HepG2 (cell line): ENCODE measurements around the gene NUDT1. TPM values are rescaled to one million over a fixed set of nuclear protein-coding genes. Genes with fewer than 3 reads are reported as not detected.
A peak's percentile ranks its signal among the peaks of the same experiment; 100 is the strongest.

ENCODE experiments used
- ATAC-seq: fragments of 200-7000 bp; cut with Tn5 transposase; 3 replicates; pipeline ENCODE4 v1.9.1; 2020; ENCODE audit warnings: mild to moderate bottlenecking, moderate library complexity
- BruUV-seq: library from RNA; stranded (reverse); fragments of 400-500 nt; replicated peaks from 2 replicates; lab custom pipeline; 2021; lab: Mats Ljungman, UMichigan
- CTCF ChIA-PET: fragments of 300-600 bp; formaldehyde crosslinking; extraction: SDS; loops from one replicate; lab custom pipeline; 2021; ENCODE audit warnings: low total read pairs, inconsistent platforms, low intra/inter-chr PET ratio; lab: Yijun Ruan, JAX
- POLR2A ChIA-PET: fragments of 350-600 bp; sonication (Branson Sonifier 250); formaldehyde crosslinking; loops from one replicate; lab custom pipeline; 2020; ENCODE audit warnings: antibody characterized with exemption, inconsistent platforms; lab: Yijun Ruan, JAX
- DNase-seq: peaks from one replicate; pipeline ENCODE4 v3.0.0-alpha.2; 2015; ENCODE audit warnings: low spot score
- FAIRE-seq: peaks from 3 replicates; lab custom pipeline; 2011; peaks lifted over from hg19 to GRCh38; lab: Jason Lieb, UNC
- H2AFZ ChIP-seq: one replicate; pipeline ENCODE4 v1.6.1; 2011; ENCODE audit warnings: low read length, inconsistent platforms
- H3K27ac ChIP-seq: fragments of 300-600 bp; 3 replicates; pipeline ENCODE4 v1.8.0; 2011; ENCODE audit warnings: mixed run types, mild to moderate bottlenecking, mixed read lengths, low read length, inconsistent platforms; ENCODE audit not compliant: insufficient read depth; ENCODE audit errors: extremely low read length
- H3K27me3 ChIP-seq, 2 experiments: fragments of 200-600 bp in 1 of 2; 2 replicates in 1 of 2; 3 replicates in 1 of 2; pipeline versions ENCODE4 v1.6.0 to v1.8.0; 2011; ENCODE audit warnings: low read length in 2 of 2, mild to moderate bottlenecking in 2 of 2, moderate library complexity in 2 of 2, inconsistent platforms in 1 of 2; ENCODE audit not compliant: insufficient read depth in 2 of 2, control insufficient read depth in 1 of 2
- H3K36me3 ChIP-seq, 2 experiments: fragments of 200-600 bp in 1 of 2; replicated peaks in 1 of 2; 2 replicates in 1 of 2; 3 replicates in 1 of 2; pipeline versions ENCODE4 v1.5.1 to v1.8.0; 2011; ENCODE audit warnings: low read length in 2 of 2, inconsistent platforms in 1 of 2; ENCODE audit not compliant: insufficient read depth in 2 of 2, control insufficient read depth in 1 of 2
- H3K4me1 ChIP-seq: 2 replicates; pipeline ENCODE4 v1.5.1; 2012; ENCODE audit warnings: low read length, inconsistent platforms; ENCODE audit not compliant: insufficient read depth
- H3K4me2 ChIP-seq: 2 replicates; pipeline ENCODE4 v1.6.0; 2011; ENCODE audit warnings: low read depth, low read length, inconsistent platforms
- H3K4me3 ChIP-seq, 3 experiments: fragments of 200-600 bp in 1 of 3; sonication (generic), shearing (Covaris generic) in 1 of 3; replicated peaks in 1 of 3; 2 replicates each; pipeline ENCODE4 v1.5.1; 2011 to 2016; ENCODE audit warnings: low read length in 3 of 3, inconsistent platforms in 2 of 3, low read depth in 2 of 3, mild to moderate bottlenecking in 2 of 3, control low read depth in 1 of 3, mixed read lengths in 1 of 3; ENCODE audit not compliant: insufficient read depth in 1 of 3
- H3K79me2 ChIP-seq: one replicate; pipeline ENCODE4 v1.6.1; 2011; ENCODE audit warnings: low read length, inconsistent platforms; ENCODE audit not compliant: insufficient read depth
- H3K9ac ChIP-seq: 2 replicates; pipeline ENCODE4 v1.6.0; 2011; ENCODE audit warnings: mild to moderate bottlenecking, low read depth, low read length, inconsistent platforms; ENCODE audit not compliant: insufficient read depth
- H3K9me3 ChIP-seq: 2 replicates; pipeline ENCODE4 v1.5.1; 2012; ENCODE audit warnings: mild to moderate bottlenecking, low read length
- H4K20me1 ChIP-seq: 2 replicates; pipeline ENCODE4 v1.6.0; 2011; ENCODE audit warnings: inconsistent platforms, mild to moderate bottlenecking, low read length, moderate library complexity; ENCODE audit not compliant: insufficient read depth
- AGO2 ChIP-seq: fragments of 200-400 bp; formaldehyde crosslinking; optimal IDR thresholded peaks from 2 replicates; pipeline ENCODE3; 2017; ENCODE audit warnings: mild to moderate bottlenecking, low read depth, low read length, moderate library complexity
- KMT2A ChIP-seq: sonication (generic); formaldehyde crosslinking; IDR thresholded peaks from 2 replicates; pipeline ENCODE4 v1.4.0; 2020; ENCODE audit warnings: missing genetic modification reagents
- MAFK ChIP-seq, 2 experiments: IDR thresholded peaks in 1 of 2; conservative IDR thresholded peaks in 1 of 2; 2 replicates each; pipeline ENCODE4 v1.6.1; 2011; ENCODE audit warnings: improper control_type of control experiment in 2 of 2, low read length in 2 of 2
- NFIB ChIP-seq: sonication (generic); formaldehyde crosslinking; IDR thresholded peaks from 2 replicates; pipeline ENCODE4 v1.9.0; 2021; ENCODE audit warnings: missing genetic modification reagents, mild to moderate bottlenecking, borderline replicate concordance
- PRMT3 ChIP-seq: sonication (generic); formaldehyde crosslinking; IDR thresholded peaks from 2 replicates; pipeline ENCODE4 v1.8.1; 2022; ENCODE audit warnings: low read depth, mild to moderate bottlenecking, moderate library complexity, missing genetic modification reagents, borderline replicate concordance
- THAP11 ChIP-seq: IDR thresholded peaks from 2 replicates; pipeline ENCODE4 v1.6.1; 2016; ENCODE audit warnings: missing biosample characterization, missing genetic modification reagents
- TMF1 ChIP-seq: sonication (generic); formaldehyde crosslinking; IDR thresholded peaks from 2 replicates; pipeline ENCODE4 v1.8.1; 2022; ENCODE audit warnings: low read depth, missing genetic modification reagents
- YEATS4 ChIP-seq: sonication (generic); formaldehyde crosslinking; IDR thresholded peaks from 2 replicates; pipeline ENCODE4 v1.4.0; 2020; ENCODE audit warnings: missing genetic modification reagents, borderline replicate concordance
- WGBS: methylation state at CpG from one replicate; pipeline ENCODE4 v1.1.6; 2017; ENCODE audit warnings: low lambda C conversion rate; 5-methylcytosine and 5-hydroxymethylcytosine counted together
- in situ Hi-C: cut with HindIII; loops from 2 replicates; pipeline ENCODE4 v1.10.0; 2017; ENCODE audit warnings: low pct_unique_long_range_greater_than_20kb; ENCODE audit not compliant: extremely low pct_ligation_motif_present
- intact Hi-C: fragments of 100-400 bp; cut with micrococcal nuclease; formaldehyde crosslinking; loops from one replicate; pipeline ENCODE4 v1.10.0; 2022; ENCODE audit not compliant: unreplicated experiment
- polyA plus RNA-seq, 8 experiments: library from polyadenylated mRNA; depleted of rRNA in 3 of 8; stranded (reverse) in 7 of 8; unstranded in 1 of 8; fragments of >200 nt; fragmentation: Illumina TruSeq in 4 of 8; extraction: Trizol in 4 of 8; gene quantifications; 2 replicates each; pipeline versions ENCODE4 v1.2.1 to v1.2.3, GENCODE V29; 2011 to 2016; ENCODE audit warnings: low read depth in 4 of 8, missing spikeins in 1 of 8, mixed read lengths in 1 of 8; ENCODE audit not compliant: insufficient read depth in 1 of 8
- total RNA-seq, 5 experiments: library from RNA; depleted of rRNA; stranded (reverse); fragments of >200 nt; fragmentation: Illumina TruSeq; extraction: Trizol; gene quantifications; 2 replicates each; pipeline ENCODE4 v1.2.3, GENCODE V29; 2016; ENCODE audit warnings: low read depth in 1 of 5
- TF ChIP-seq, protein P1 (sequence below): conservative IDR thresholded peaks from 2 replicates; pipeline ENCODE4 v1.6.1; 2018; ENCODE audit warnings: missing genetic modification reagents
- TF ChIP-seq, protein P2 (sequence below): sonication (generic); formaldehyde crosslinking; IDR thresholded peaks from 2 replicates; pipeline ENCODE4 v1.4.0; 2020; ENCODE audit warnings: missing genetic modification reagents, mild to moderate bottlenecking, borderline replicate concordance

NUDT1 gene
- total and polyA plus RNA-seq, 2 of the 13 experiments (the other 11 are each of a cell fraction or from before 2014, with no cell fraction given), result 9.1 to 26.8 TPM

DNA sequence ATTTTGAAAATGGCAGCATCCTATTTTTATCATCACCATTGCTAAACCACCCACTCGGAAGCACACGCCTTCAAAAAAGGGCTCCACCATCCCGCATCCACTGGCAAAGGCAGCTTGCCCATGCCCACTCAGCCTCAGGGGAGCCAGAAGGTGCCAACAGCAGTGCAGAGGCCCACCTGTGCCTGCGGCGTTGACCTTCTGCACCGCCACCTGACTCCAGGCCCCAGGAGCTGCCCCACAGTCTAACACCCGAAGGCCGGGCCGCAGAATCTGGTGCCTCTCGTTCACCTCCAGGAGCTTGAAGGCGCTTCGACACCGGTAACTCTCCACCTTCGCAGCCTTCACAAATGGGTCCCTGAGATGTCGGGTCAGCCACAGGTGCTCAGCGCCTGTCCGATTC is 2.8 kb upstream of the NUDT1 start:
- Histone ChIP-seq H4K20me1 (no peaks in the 10 kb centered on the region), H2AFZ (no peak overlapping the region), H3K27ac (no peak overlapping the region), H3K4me2 (no peak overlapping the region), H3K36me3 (peaks cover 6 to 33% of the 10 kb centered on the region in 2 experiments)
- 100% methylated on average over 17 of the region's 17 CpGs for WGBS
- in situ Hi-C loops, result no loop called here
- FAIRE-seq, result no peak
- TF ChIP-seq MAFK (conservative IDR thresholded peaks at IDR 0.05 in 1 of 2, IDR thresholded peaks at IDR 0.05 in 1 of 2; ENCODE audit: low read length in 2 of 2) (no peak), AGO2 (peak; percentile 38), THAP11 (no peak)
- TF ChIP-seq, all 625 proteins: peak for 1
- no peaks in the 10 kb centered on the region for H3K9me3 ChIP-seq
- POLR2A ChIA-PET, result no interaction called here
- DNase-seq (no peak), ATAC-seq (no peak)
- no peak overlapping the region for H3K4me3 ChIP-seq
- no peaks in the 10 kb centered on the region; a peak in 1 of 5 replicates for H3K27me3 ChIP-seq
- intact Hi-C loops, result no loop called here
- no TSS peak for BruUV-seq
- H3K79me2 ChIP-seq, result peaks cover 22% of the 10 kb centered on the region
- peaks cover 36% of the 10 kb centered on the region for H3K4me1 ChIP-seq
- CTCF ChIA-PET, result no interaction called here
- H3K9ac ChIP-seq, result no peak overlapping the region

DNA sequence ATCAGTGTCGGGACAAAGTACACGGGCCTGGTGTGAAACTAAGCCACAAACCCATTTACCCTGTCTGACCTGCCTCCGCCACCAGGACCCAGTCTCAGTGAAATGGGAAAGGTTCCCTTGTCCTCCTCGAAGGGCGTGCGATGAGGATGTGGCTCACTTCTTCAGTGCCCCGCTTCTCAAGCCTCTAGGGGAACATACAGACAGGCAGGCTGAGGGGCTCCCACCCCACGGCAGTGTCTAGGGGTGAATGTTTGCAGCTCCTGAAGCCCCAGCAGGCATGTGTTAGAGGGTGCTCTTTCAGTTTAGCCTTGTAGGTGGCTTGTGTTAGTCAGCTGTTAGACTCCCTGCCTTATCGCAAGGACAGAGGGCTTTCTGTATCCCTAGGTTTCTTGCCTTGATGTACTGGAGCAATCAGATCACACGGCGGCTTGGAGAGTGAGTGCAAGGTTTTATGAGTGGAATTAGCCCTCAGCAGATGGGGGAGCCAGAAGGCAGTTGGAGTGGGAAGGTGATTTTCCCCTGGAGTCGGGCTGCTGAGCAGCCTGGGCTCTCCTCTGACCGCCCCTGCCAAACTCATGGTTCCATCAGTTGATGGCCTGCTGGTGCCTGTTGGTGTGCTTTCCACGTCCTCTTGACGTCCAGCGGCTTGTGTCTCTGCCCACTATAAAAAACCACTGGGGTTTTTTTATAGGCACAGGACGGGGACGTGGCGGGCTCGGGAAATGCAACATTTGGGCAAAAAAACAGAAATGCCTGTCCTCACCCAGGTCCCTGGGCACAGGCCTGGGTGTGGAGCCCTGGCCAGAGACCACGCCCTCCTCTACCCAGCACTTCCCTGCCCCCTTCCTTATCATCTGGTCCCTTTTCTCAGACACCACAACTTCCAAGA is 759 bp downstream of the NUDT1 start:
- Histone ChIP-seq H2AFZ (no peak overlapping the region), H3K36me3 (peaks cover 6 to 16% of the 10 kb centered on the region in 2 experiments), H3K9ac (peak overlapping the region; percentile 96), H3K27me3 (no peaks in the 10 kb centered on the region; a peak in 1 of 5 replicates), H3K4me2 (peak overlapping the region; percentile 99), H3K9me3 (no peaks in the 10 kb centered on the region), H3K27ac (peak overlapping the region; percentile 72), H3K4me3 (peak overlapping the region; percentile 91 to 98 (median 98)), H4K20me1 (no peaks in the 10 kb centered on the region), H3K79me2 (peaks cover 22% of the 10 kb centered on the region), H3K4me1 (peaks cover 37% of the 10 kb centered on the region)
- in situ Hi-C loops, result loop anchor here (5.0 kb wide), 1 partner anchor 105 kb away; no protein-coding TSS in a partner anchor
- intact Hi-C loops, result loop anchor here (2.0 to 10.0 kb wide), 2 partner anchors 72 to 112 kb away; partner anchors contain the start of genes EIF3B and SNX8
- peak; percentile 26 for DNase-seq
- ATAC-seq, result peak; percentile 39
- BruUV-seq, result TSS peak; percentile 75
- POLR2A ChIA-PET, result interaction anchor here (1.2 to 1.5 kb wide), 2 partner anchors 27 to 111 kb away, joined by 4 to 6 read pairs; partner anchors contain the start of gene EIF3B
- no peak for FAIRE-seq
- CTCF ChIA-PET, result no interaction called here
- WGBS, result 16% methylated on average over 13 of the region's 21 CpGs
- TF ChIP-seq, protein P1, sequence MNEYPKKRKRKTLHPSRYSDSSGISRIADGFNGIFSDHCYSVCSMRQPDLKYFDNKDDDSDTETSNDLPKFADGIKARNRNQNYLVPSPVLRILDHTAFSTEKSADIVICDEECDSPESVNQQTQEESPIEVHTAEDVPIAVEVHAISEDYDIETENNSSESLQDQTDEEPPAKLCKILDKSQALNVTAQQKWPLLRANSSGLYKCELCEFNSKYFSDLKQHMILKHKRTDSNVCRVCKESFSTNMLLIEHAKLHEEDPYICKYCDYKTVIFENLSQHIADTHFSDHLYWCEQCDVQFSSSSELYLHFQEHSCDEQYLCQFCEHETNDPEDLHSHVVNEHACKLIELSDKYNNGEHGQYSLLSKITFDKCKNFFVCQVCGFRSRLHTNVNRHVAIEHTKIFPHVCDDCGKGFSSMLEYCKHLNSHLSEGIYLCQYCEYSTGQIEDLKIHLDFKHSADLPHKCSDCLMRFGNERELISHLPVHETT, result no peak
- TF ChIP-seq YEATS4 (CRISPR knock-in tag), result no peak
- TF ChIP-seq NFIB (CRISPR knock-in tag), result no peak
- no peak for TF ChIP-seq KMT2A
- TF ChIP-seq TMF1 (CRISPR knock-in tag), result no peak
- no peak for TF ChIP-seq PRMT3 (CRISPR knock-in tag)
- TF ChIP-seq, protein P2, sequence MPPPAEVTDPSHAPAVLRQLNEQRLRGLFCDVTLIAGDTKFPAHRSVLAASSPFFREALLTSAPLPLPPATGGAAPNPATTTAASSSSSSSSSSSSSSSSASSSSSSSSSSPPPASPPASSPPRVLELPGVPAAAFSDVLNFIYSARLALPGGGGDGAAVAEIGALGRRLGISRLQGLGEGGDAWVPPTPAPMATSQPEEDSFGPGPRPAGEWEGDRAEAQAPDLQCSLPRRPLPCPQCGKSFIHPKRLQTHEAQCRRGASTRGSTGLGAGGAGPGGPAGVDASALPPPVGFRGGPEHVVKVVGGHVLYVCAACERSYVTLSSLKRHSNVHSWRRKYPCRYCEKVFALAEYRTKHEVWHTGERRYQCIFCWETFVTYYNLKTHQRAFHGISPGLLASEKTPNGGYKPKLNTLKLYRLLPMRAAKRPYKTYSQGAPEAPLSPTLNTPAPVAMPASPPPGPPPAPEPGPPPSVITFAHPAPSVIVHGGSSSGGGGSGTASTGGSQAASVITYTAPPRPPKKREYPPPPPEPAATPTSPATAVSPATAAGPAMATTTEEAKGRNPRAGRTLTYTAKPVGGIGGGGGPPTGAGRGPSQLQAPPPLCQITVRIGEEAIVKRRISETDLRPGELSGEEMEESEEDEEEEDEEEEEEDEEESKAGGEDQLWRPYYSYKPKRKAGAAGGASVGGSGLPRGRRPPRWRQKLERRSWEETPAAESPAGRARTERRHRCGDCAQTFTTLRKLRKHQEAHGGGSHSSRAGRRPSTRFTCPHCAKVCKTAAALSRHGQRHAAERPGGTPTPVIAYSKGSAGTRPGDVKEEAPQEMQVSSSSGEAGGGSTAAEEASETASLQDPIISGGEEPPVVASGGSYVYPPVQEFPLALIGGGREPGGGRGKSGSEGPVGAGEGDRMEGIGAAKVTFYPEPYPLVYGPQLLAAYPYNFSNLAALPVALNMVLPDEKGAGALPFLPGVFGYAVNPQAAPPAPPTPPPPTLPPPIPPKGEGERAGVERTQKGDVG (CRISPR knock-in tag), result no peak
